Activated T-cell treated with anti-CD3 and anti-CD28 coated beads, Interleukin-2, amount 50 U/mL, for 72 hours (primary cell): ENCODE results near the gene CFI. TPM values are rescaled to one million over a fixed set of nuclear protein-coding genes. Genes with fewer than 3 reads are reported as not detected.

ENCODE experiments used
- ATAC-seq, 2 donors: fragments of 150-1000 bp; cut with Tn5 transposase; replicated peaks in 1 of 2; 2 replicates each; pipeline ENCODE4 v1.10.0; 2021; ENCODE audit warnings: moderate library complexity in 2 of 2, mild to moderate bottlenecking in 1 of 2
- DNase-seq, 2 donors: peaks; one replicate each; pipeline ENCODE4 v3.0.0; 2021 to 2022; ENCODE audit warnings: mixed read lengths in 1 of 2
- H3K27ac Mint-ChIP-seq: one replicate; pipeline ENCODE4 v1.8.0; 2022; ENCODE audit warnings: mild to moderate bottlenecking, moderate library complexity, mixed read lengths
- H3K27me3 Mint-ChIP-seq: one replicate; pipeline ENCODE4 v1.8.0; 2022; ENCODE audit warnings: low read depth, mixed read lengths
- H3K36me3 Mint-ChIP-seq, 2 donors: one replicate each; pipeline ENCODE4 v1.8.0; 2022; ENCODE audit warnings: mixed read lengths in 2 of 2, mild to moderate bottlenecking in 1 of 2; ENCODE audit not compliant: insufficient read depth in 2 of 2
- H3K4me1 Mint-ChIP-seq: one replicate; pipeline ENCODE4 v1.8.0; 2022; ENCODE audit warnings: low read depth, mixed read lengths
- H3K4me3 Mint-ChIP-seq, 2 donors: one replicate each; pipeline ENCODE4 v1.8.0; 2022; ENCODE audit warnings: mild to moderate bottlenecking in 2 of 2, mixed read lengths in 2 of 2, moderate library complexity in 2 of 2
- H3K9me3 Mint-ChIP-seq, 2 donors: one replicate each; pipeline ENCODE4 v1.8.0; 2022; ENCODE audit warnings: mixed read lengths in 2 of 2
- total RNA-seq, 2 donors: library from RNA; stranded (reverse); gene quantifications; one replicate each; pipeline ENCODE4 v1.2.3, GENCODE V29; 2022

Gene CFI
- total RNA-seq, 2 donors from 2014 or later, result 0.17 to 0.81 TPM

- no peaks in the 10 kb centered on the region for H3K9me3 Mint-ChIP-seq
Measured at GRCh38 chr4:109738104-109738872, 63.5 kb downstream of the CFI start.

GRCh38 chr4:109735566-109736365 lies 66.0 kb downstream of the CFI start:
- Mint-ChIP-seq H3K27ac (no peak overlapping the region), H3K4me3 (no peak overlapping the region), H3K4me1 (no peaks in the 10 kb centered on the region), H3K27me3 (peaks cover 11% of the 10 kb centered on the region), H3K36me3 (no peaks in the 10 kb centered on the region), H3K9me3 (no peaks in the 10 kb centered on the region)
- no peak for ATAC-seq
- DNase-seq, result no peak

More at GRCh38 chr4:109738104-109738872, 63.5 kb downstream of the CFI start:
- Mint-ChIP-seq H3K36me3 (no peaks in the 10 kb centered on the region), H3K4me3 (no peak overlapping the region), H3K4me1 (no peaks in the 10 kb centered on the region), H3K27ac (no peak overlapping the region), H3K27me3 (peaks cover 11% of the 10 kb centered on the region)
- no peak for ATAC-seq
- no peak for DNase-seq

- no peak overlapping the region for H3K4me3 Mint-ChIP-seq
- H3K36me3 Mint-ChIP-seq, result no peaks in the 10 kb centered on the region
- peaks cover 7% of the 10 kb centered on the region for H3K4me1 Mint-ChIP-seq
- ATAC-seq (no peak), DNase-seq (no peak)
- H3K27me3 Mint-ChIP-seq, result no peaks in the 10 kb centered on the region
- no peaks in the 10 kb centered on the region for H3K9me3 Mint-ChIP-seq
- no peak overlapping the region for H3K27ac Mint-ChIP-seq
Measured at GRCh38 chr4:109733728-109734127, 68.1 kb downstream of the CFI start.

- peaks cover 0 to 3% of the 10 kb centered on the region in 2 donors for H3K36me3 Mint-ChIP-seq
- no peaks in the 10 kb centered on the region for H3K27me3 Mint-ChIP-seq
- no peak overlapping the region for H3K27ac Mint-ChIP-seq
- H3K4me1 Mint-ChIP-seq, result peaks cover 26% of the 10 kb centered on the region
- H3K4me3 Mint-ChIP-seq, result peak overlapping the region; percentile 84 to 86
- DNase-seq (no peak), ATAC-seq (no peak)
- no peaks in the 10 kb centered on the region for H3K9me3 Mint-ChIP-seq
Measured at GRCh38 chr4:109730619-109731545, 70.9 kb downstream of the CFI start.

GRCh38 chr4:109729718-109730618 lies 71.8 kb downstream of the CFI start, which contains the start of gene PLA2G12A:
Gene PLA2G12A, minus strand, starts transcription at chr4:109730070. Its CDS starts 261 bp downstream, at chr4:109729809.
- H3K9me3 Mint-ChIP-seq, result no peaks in the 10 kb centered on the region
- ATAC-seq (peak; percentile 90 to 93), DNase-seq (peak; percentile 74 to 77)
- H3K36me3 Mint-ChIP-seq, result peaks cover 0 to 7% of the 10 kb centered on the region in 2 donors
- H3K27me3 Mint-ChIP-seq, result no peaks in the 10 kb centered on the region
- H3K4me1 Mint-ChIP-seq, result peaks cover 28% of the 10 kb centered on the region
- H3K27ac Mint-ChIP-seq, result peak within 1 kb of the TSS; percentile 21
- peak within 1 kb of the TSS; percentile 88 to 89 for H3K4me3 Mint-ChIP-seq

GRCh38 chr4:109729117-109729717 lies 72.6 kb downstream of the CFI start:
- Mint-ChIP-seq H3K27me3 (no peaks in the 10 kb centered on the region), H3K27ac (no peak overlapping the region), H3K4me3 (peak overlapping the region; percentile 88 to 89), H3K9me3 (no peaks in the 10 kb centered on the region), H3K36me3 (peaks cover 0 to 7% of the 10 kb centered on the region in 2 donors), H3K4me1 (peaks cover 28% of the 10 kb centered on the region)
- DNase-seq (no peak), ATAC-seq (no peak)

- H3K4me1 Mint-ChIP-seq, result peaks cover 28% of the 10 kb centered on the region
- H3K36me3 Mint-ChIP-seq, result peaks cover 0 to 7% of the 10 kb centered on the region in 2 donors
- H3K4me3 Mint-ChIP-seq, result peak overlapping the region; percentile 88 to 89
- H3K9me3 Mint-ChIP-seq, result no peaks in the 10 kb centered on the region
- no peak overlapping the region for H3K27ac Mint-ChIP-seq
- ATAC-seq, result no peak
- H3K27me3 Mint-ChIP-seq, result no peaks in the 10 kb centered on the region
- no peak for DNase-seq
Measured at GRCh38 chr4:109728385-109728784, 73.4 kb downstream of the CFI start.

- Mint-ChIP-seq H3K27me3 (no peaks in the 10 kb centered on the region), H3K36me3 (peaks cover 0 to 7% of the 10 kb centered on the region in 2 donors), H3K4me3 (no peak overlapping the region), H3K4me1 (peaks cover 15% of the 10 kb centered on the region), H3K9me3 (no peaks in the 10 kb centered on the region), H3K27ac (no peak overlapping the region)
- no peak for DNase-seq
- ATAC-seq, result no peak
Measured at GRCh38 chr4:109723110-109723509, 78.7 kb downstream of the CFI start.

GRCh38 chr4:109722357-109722756 lies 79.4 kb downstream of the CFI start:
- DNase-seq, result no peak
- H3K4me1 Mint-ChIP-seq, result peaks cover 10% of the 10 kb centered on the region
- H3K9me3 Mint-ChIP-seq, result no peaks in the 10 kb centered on the region
- ATAC-seq, result no peak
- no peak overlapping the region for H3K27ac Mint-ChIP-seq
- no peaks in the 10 kb centered on the region for H3K27me3 Mint-ChIP-seq
- peaks cover 0 to 7% of the 10 kb centered on the region in 2 donors for H3K36me3 Mint-ChIP-seq
- H3K4me3 Mint-ChIP-seq, result no peak overlapping the region

- Mint-ChIP-seq H3K27me3 (no peaks in the 10 kb centered on the region), H3K9me3 (no peaks in the 10 kb centered on the region), H3K36me3 (peaks cover 0 to 14% of the 10 kb centered on the region in 2 donors), H3K4me1 (peaks cover 4% of the 10 kb centered on the region), H3K4me3 (no peak overlapping the region), H3K27ac (no peak overlapping the region)
- DNase-seq (no peak), ATAC-seq (no peak)
Measured at GRCh38 chr4:109721033-109721432, 80.8 kb downstream of the CFI start.

- H3K4me1 Mint-ChIP-seq, result no peaks in the 10 kb centered on the region
- DNase-seq, result no peak
- no peak overlapping the region for H3K4me3 Mint-ChIP-seq
- no peak overlapping the region for H3K27ac Mint-ChIP-seq
- no peaks in the 10 kb centered on the region for H3K27me3 Mint-ChIP-seq
- no peak for ATAC-seq
- no peaks in the 10 kb centered on the region for H3K9me3 Mint-ChIP-seq
- peaks cover 0 to 9% of the 10 kb centered on the region in 2 donors for H3K36me3 Mint-ChIP-seq
Measured at GRCh38 chr4:109719604-109720003, 82.2 kb downstream of the CFI start.
